Activated naive CD4-positive, alpha-beta T cell treated with anti-CD3 and anti-CD28 coated beads, Interleukin-2, amount 10 ng/mL, durations not matched to agents 7 days and 5 days (primary cell): Measurements from ENCODE around the gene SOD3.

Source experiments
- CTCF ChIA-PET: fragments of 350-600 bp; sonication (Branson Sonifier 250); formaldehyde crosslinking; loops from one replicate; lab custom pipeline; 2021; ENCODE audit warnings: antibody characterized with exemption; lab: Charles Lee
- DNase-seq: peaks from one replicate; pipeline ENCODE4 v3.0.0-alpha.2; 2020
- H3K27ac Mint-ChIP-seq: one replicate; pipeline ENCODE4 v1.8.0; 2021; ENCODE audit warnings: mild to moderate bottlenecking, moderate library complexity, mixed read lengths
- H3K27me3 Mint-ChIP-seq: one replicate; pipeline ENCODE4 v1.8.0; 2021; ENCODE audit warnings: mild to moderate bottlenecking, mixed read lengths
- H3K36me3 Mint-ChIP-seq: one replicate; pipeline ENCODE4 v1.8.0; 2021; ENCODE audit warnings: mixed read lengths
- H3K4me1 Mint-ChIP-seq: one replicate; pipeline ENCODE4 v1.8.0; 2021; ENCODE audit warnings: mixed read lengths
- H3K4me3 Mint-ChIP-seq: one replicate; pipeline ENCODE4 v1.8.0; 2021; ENCODE audit warnings: mild to moderate bottlenecking, moderate library complexity, mixed read lengths
- H3K9me3 Mint-ChIP-seq: one replicate; pipeline ENCODE4 v1.8.0; 2021; ENCODE audit warnings: mixed read lengths

SOD3 gene

DNA sequence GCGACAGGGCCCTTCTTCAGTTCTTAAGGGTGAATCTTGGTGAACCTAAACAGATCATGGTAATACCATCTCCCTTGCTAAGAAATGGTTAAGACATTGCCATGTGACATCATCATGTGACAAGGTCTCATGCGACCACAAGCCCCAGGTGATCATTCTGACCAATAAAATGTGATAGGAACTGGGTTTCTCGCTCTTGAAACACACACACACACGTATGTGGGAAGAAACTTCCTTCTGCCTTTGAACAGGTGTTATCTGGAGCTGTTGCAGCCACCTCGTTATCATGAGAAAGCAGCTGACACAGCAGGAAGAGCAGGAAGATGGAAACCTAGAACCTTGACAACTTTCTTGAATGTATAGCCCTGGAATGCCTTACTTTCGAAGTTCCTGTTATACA lies 10.2 kb downstream of the SOD3 start:
- no peaks in the 10 kb centered on the region for H3K36me3 Mint-ChIP-seq
- no peak overlapping the region for H3K4me3 Mint-ChIP-seq
- no peak for DNase-seq
- H3K9me3 Mint-ChIP-seq = no peaks in the 10 kb centered on the region
- no peaks in the 10 kb centered on the region for H3K4me1 Mint-ChIP-seq
- peaks cover 20% of the 10 kb centered on the region for H3K27me3 Mint-ChIP-seq
- H3K27ac Mint-ChIP-seq = no peak overlapping the region
- CTCF ChIA-PET = no interaction called here

DNA sequence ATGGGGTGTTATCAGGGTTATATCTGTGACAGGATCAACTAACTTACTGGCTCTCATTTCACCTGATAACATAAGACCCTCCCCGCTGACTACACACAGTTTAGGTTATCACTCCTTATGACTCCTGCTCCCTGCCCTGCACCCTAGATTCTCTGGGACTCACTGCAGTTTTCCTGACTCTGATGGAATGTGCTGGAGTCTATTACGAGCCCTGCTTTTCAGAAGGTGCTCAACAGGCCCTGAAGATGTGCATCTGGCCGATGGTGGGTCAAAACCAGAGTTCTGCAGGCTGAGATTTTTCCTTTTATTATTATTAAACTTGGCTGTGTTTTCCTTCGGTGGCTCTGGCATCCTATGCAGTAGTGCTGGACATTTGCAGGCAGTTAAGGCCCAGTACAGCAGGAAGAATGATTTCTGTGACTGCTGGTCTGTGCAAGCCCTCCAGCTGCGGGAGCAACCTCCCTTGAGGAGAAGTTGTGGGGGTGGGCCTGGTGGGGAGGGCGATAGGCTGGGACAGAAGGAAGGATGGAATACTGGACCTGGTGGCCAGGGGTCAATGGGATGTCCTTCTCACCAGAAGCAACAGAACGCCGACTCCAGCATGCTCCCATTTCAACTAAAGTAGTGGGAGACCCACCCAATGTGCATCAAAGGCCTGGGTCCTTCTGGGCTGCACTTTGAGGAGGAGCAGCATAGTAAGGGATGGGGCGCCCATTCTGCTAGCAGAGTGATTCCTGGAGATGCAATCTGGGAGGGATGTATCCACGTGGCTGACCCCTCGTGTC lies 11.0 kb downstream of the SOD3 start:
- Mint-ChIP-seq H3K4me1 (no peaks in the 10 kb centered on the region), H3K9me3 (no peaks in the 10 kb centered on the region), H3K4me3 (no peak overlapping the region), H3K27ac (no peak overlapping the region), H3K27me3 (peaks cover 12% of the 10 kb centered on the region), H3K36me3 (no peaks in the 10 kb centered on the region)
- no peak for DNase-seq
- CTCF ChIA-PET = no interaction called here

DNA sequence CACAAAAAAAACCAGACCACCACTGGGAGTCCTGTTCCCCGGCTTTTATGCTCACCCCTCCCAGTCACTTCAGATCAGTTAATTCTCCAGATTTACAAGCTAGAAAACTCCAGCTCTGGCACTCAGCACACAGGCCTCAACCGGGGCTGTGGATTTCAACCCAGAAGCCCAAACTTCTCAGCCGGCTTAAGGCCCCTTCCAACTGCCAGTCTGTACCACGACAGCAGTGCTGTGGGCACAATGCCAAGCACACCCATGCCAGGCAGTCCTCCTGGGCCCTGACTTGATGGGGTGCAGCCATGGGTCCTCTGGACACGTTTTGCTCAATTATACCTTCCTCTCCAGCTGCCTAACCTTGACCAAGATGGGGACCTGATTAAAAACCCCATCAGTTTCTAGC lies 12.2 kb downstream of the SOD3 start:
- peaks cover 1% of the 10 kb centered on the region for H3K27me3 Mint-ChIP-seq
- H3K4me3 Mint-ChIP-seq = no peak overlapping the region
- H3K4me1 Mint-ChIP-seq = no peaks in the 10 kb centered on the region
- H3K27ac Mint-ChIP-seq = no peak overlapping the region
- no peak for DNase-seq
- no peaks in the 10 kb centered on the region for H3K36me3 Mint-ChIP-seq
- CTCF ChIA-PET = no interaction called here
- H3K9me3 Mint-ChIP-seq = peaks cover 5% of the 10 kb centered on the region

DNA sequence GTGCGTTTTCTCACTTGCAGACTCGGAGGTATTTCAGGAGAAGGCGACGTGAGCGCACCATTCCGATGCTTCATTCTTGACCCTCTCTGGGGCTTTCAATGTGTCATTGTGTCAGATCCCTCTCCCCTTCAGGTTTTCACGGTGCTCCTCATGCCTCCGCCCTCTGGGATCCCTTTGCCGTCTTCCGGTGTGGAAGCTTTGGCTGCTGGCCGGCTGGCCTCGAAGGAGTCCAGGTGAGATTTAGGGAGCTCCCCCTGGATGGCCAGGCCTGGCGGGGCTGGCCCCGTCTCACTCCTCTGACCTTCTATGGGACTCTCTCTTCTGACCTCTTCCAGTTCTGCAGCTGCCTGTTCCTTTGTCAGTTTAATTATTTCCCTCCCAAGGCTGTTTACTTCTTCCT lies 12.9 kb downstream of the SOD3 start:
- H3K27ac Mint-ChIP-seq = no peak overlapping the region
- CTCF ChIA-PET = no interaction called here

DNA sequence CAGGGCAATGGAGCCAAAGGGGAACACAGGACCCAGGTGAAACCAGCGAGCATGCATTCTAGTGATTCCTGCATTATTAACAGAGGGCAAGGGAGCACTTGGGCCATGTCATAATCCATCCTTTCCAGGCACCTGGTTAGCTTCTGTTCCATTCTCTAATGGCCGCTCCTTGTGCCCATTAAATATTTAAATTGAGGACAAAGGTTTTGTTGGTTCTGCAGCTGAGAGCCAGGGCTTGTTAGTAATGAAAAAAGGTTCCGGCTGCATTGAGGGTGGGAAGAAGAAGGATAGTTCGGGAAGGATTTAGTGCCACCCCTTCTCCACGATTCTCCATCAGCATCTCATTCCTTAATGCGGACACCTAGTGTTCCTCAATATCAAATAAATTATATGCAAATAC lies 13.6 kb downstream of the SOD3 start:
- Mint-ChIP-seq H3K27me3 (no peaks in the 10 kb centered on the region), H3K4me1 (no peaks in the 10 kb centered on the region), H3K4me3 (no peak overlapping the region), H3K27ac (no peak overlapping the region), H3K36me3 (no peaks in the 10 kb centered on the region), H3K9me3 (peaks cover 5% of the 10 kb centered on the region)
- CTCF ChIA-PET = no interaction called here
- DNase-seq = no peak

More for the DNA sequence above, 12.9 kb downstream of the SOD3 start:
- H3K4me3 Mint-ChIP-seq = no peak overlapping the region
- H3K4me1 Mint-ChIP-seq = no peaks in the 10 kb centered on the region
- peaks cover 5% of the 10 kb centered on the region for H3K9me3 Mint-ChIP-seq
- no peaks in the 10 kb centered on the region for H3K27me3 Mint-ChIP-seq
- no peaks in the 10 kb centered on the region for H3K36me3 Mint-ChIP-seq
- no peak for DNase-seq

DNA sequence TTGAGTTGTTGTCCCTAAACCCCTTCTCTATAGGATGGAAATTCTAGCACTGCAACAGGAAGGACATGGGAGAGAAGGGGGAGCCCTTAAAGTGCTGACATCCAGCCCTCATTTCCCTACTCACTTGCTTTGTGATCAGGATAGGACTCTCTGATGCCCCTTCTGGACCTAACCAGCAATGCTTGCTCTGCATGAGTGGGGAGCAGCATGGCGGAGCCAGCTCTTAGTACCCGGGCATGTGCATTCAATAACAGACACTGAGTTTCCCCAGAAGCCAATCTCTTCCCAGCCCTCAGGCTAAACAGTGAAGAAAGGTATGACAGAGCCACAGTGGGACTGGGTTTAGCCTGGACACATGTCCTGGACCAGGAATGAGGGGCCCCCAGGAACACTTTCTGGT lies 14.0 kb downstream of the SOD3 start:
- Mint-ChIP-seq H3K4me1 (no peaks in the 10 kb centered on the region), H3K4me3 (no peak overlapping the region), H3K9me3 (peaks cover 5% of the 10 kb centered on the region), H3K27me3 (no peaks in the 10 kb centered on the region), H3K36me3 (no peaks in the 10 kb centered on the region), H3K27ac (no peak overlapping the region)
- CTCF ChIA-PET = no interaction called here
- no peak for DNase-seq

DNA sequence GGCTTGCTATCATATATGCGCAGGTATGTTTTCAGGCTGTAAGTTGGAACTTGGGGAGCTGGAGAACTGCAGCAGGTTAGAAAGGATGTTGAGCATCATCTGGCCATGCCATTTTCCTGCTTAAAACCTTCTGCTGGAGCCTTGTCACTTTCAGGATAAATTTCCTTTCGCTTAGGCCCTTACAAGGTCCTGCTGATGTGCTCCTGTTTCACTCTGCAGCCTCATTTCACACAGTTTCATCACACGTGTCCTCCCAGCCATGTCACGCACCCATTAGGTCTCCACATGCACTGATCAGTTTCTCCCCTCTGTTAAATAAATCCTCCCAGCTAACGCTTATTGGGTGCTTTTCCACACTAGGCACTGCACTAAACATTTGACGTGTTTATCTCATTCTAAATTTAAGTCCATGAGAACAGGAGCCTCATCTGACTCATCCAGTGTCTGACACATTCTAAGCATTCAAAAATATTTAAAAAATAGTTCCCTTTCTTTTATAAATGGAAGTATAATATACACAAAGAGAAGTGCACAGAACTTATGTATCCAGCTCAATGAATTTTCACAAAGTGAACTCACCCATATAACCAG lies 14.5 kb downstream of the SOD3 start:
- Mint-ChIP-seq H3K9me3 (peaks cover 5% of the 10 kb centered on the region), H3K36me3 (no peaks in the 10 kb centered on the region), H3K4me3 (no peak overlapping the region), H3K4me1 (no peaks in the 10 kb centered on the region), H3K27me3 (no peaks in the 10 kb centered on the region), H3K27ac (no peak overlapping the region)
- no peak for DNase-seq
- CTCF ChIA-PET = no interaction called here

DNA sequence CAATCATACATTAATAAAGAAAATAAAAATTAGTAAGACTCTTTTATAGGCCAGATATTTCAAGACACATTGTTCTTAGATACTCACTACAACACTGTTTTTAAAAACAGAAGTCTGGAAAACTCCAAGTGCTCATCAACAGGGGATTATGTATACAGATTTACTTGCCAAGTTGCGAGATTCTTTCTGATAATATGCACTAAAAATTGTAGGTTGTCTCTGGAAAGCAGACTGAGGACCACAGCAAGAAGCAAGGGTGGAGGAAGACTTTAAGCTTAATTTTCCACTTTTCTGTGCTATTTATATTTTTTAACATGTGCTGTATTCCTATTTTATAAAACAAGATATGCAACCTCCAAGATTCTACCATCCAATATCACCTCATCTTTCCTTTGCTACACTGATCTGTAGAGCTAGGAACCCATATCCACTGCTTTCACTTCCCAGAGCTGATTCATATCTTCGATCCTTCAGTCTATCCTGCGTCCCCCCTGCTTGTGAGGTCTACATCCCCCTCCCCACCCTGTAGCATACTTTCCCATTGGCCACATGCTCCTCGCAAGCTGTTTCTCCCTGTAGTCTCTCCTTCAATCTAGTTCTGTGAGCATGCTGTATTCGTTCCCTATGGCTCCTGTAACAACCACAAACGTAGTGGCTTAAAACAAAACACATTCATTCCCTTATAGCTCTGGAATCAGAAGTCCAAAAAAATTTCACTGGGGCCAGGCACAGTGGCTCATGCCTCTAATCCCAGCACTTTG lies 15.7 kb downstream of the SOD3 start:
- no peak overlapping the region for H3K27ac Mint-ChIP-seq
- H3K27me3 Mint-ChIP-seq = no peaks in the 10 kb centered on the region
- peaks cover 5% of the 10 kb centered on the region for H3K9me3 Mint-ChIP-seq
- no peaks in the 10 kb centered on the region for H3K36me3 Mint-ChIP-seq
- CTCF ChIA-PET = no interaction called here
- no peak overlapping the region for H3K4me3 Mint-ChIP-seq
- DNase-seq = no peak
- no peaks in the 10 kb centered on the region for H3K4me1 Mint-ChIP-seq

DNA sequence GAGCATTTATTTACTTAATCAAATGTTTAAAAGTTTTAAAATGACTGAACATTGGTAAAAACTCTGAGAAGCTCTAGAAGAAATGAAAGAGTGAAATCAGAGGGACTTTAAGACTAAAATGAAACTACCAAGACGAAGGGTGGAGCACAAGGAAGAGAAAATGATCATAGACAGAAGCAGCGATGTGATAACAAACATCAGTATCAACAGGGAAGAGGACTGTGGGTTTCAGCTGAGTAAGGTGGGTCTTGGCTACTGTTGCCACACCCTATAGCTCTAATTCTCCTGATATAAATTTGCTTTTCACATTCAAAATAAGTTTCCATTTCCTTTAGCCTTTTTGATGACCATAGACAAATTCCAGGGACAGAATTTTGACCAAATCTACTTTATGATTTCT lies 18.4 kb downstream of the SOD3 start:
- peaks cover 5% of the 10 kb centered on the region for H3K9me3 Mint-ChIP-seq
- no peak overlapping the region for H3K27ac Mint-ChIP-seq
- DNase-seq = no peak
- H3K4me1 Mint-ChIP-seq = no peaks in the 10 kb centered on the region
- H3K36me3 Mint-ChIP-seq = no peaks in the 10 kb centered on the region
- H3K27me3 Mint-ChIP-seq = no peaks in the 10 kb centered on the region
- CTCF ChIA-PET = no interaction called here
- no peak overlapping the region for H3K4me3 Mint-ChIP-seq

DNA sequence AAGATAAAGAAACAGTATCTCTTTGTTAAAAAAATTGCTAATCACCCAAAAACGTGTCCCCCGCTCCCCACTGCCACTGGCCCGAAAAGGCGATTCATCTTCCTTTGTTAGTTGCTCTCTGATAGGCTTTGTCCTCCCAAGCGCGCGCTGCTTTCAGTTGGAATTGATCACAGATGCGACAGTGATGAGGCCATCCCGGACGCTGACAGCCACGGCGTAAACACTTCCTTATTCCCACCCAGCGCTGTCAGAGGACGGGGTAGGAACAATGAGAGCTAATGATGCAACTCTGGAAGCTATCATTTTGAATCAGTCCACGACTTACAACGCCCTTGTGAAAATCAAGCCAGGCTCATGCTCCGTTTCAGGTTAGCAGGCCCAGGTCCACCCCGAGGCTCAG lies 21.4 kb downstream of the SOD3 start:
- Mint-ChIP-seq H3K36me3 (no peaks in the 10 kb centered on the region), H3K27ac (no peak overlapping the region)
- CTCF ChIA-PET = no interaction called here

DNA sequence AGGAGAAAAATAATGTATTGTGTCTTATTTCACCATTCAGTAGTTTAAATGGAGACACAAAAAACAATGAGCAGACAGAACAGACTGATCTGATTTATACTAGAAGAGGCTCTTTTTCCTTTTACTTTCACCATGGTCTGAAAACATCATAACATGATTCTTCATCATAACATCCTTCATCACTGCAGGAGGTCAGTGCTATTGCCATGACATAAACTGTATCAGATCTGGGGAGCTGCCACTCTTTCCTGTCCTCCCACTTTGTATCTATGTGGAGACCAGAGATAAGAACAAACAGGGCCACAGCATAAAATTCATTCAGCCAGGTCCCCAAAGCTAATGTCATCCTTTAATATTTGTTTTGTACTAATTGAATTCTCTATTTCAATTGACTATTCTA lies 25.2 kb downstream of the SOD3 start:
- Mint-ChIP-seq H3K4me1 (no peaks in the 10 kb centered on the region), H3K4me3 (no peak overlapping the region), H3K9me3 (peaks cover 2% of the 10 kb centered on the region), H3K27ac (no peak overlapping the region), H3K36me3 (no peaks in the 10 kb centered on the region), H3K27me3 (no peaks in the 10 kb centered on the region)
- DNase-seq = no peak
- CTCF ChIA-PET = no interaction called here

More for the DNA sequence above, 21.4 kb downstream of the SOD3 start:
- DNase-seq = no peak
- H3K27me3 Mint-ChIP-seq = no peaks in the 10 kb centered on the region
- H3K4me1 Mint-ChIP-seq = no peaks in the 10 kb centered on the region
- H3K4me3 Mint-ChIP-seq = no peak overlapping the region
- H3K9me3 Mint-ChIP-seq = peaks cover 5% of the 10 kb centered on the region

DNA sequence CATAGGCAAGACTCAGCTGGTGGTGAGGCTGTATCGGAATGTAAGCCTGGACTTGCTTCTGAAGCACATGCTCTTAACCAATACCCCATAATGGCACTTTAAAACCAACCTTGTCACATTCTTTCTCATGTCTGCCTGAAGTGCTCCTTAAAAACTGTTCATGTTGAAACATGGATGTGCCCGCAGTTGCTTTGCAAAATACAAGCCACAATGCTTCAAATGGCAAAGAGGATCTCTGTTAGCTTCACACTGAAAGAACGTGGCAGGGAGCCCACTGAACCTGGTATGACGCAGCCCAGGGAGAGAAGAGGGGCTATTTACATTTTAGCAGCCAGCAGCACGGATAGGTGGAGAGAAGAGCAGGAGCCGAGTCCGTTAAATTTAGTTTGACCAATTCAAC lies 29.3 kb downstream of the SOD3 start:
- Mint-ChIP-seq H3K27me3 (no peaks in the 10 kb centered on the region), H3K4me3 (no peak overlapping the region), H3K4me1 (no peaks in the 10 kb centered on the region), H3K36me3 (no peaks in the 10 kb centered on the region), H3K27ac (no peak overlapping the region), H3K9me3 (peaks cover 2% of the 10 kb centered on the region)
- DNase-seq = no peak
- CTCF ChIA-PET = no interaction called here

DNA sequence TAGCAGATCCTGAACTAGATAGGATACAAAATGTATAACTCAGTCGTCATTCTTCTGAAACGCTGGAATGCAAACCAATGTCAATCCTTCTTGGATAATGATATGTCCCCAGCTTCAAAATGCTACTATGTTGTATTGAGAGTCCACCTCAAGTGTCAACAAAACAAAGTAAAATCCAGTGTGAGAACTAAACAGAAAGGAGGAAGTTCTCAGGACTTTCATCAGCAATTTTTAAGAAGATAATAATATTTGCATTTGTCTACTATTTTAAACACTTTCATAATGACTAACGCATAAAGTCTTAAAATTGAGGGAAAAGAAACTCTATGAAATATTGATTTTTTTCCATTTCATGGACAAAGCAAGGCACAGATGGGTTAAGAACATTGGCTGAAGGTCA lies 36.3 kb downstream of the SOD3 start:
- H3K36me3 Mint-ChIP-seq = no peaks in the 10 kb centered on the region
- no peaks in the 10 kb centered on the region for H3K9me3 Mint-ChIP-seq
- H3K27me3 Mint-ChIP-seq = peaks cover 4% of the 10 kb centered on the region
- H3K4me3 Mint-ChIP-seq = no peak overlapping the region
- DNase-seq = no peak
- no peaks in the 10 kb centered on the region for H3K4me1 Mint-ChIP-seq
- no peak overlapping the region for H3K27ac Mint-ChIP-seq
- CTCF ChIA-PET = no interaction called here

DNA sequence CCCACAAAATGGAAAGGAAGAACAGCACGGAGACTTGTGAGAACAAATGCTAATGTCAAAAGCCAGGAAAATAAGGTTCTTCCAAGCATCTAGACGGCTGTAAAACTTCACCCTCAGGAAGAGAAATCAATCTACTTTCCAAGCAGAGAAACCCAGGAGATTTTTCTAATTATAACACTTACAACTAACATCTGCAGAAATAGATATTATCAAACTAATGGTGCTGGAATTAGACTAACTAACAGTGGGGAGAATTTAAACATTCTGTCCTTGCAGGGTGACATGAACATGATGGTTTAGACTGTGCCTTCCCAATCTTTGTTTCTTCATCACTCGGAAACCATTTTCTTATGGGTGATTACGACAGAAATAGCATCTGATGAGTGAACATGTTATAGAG lies 40.3 kb downstream of the SOD3 start:
- CTCF ChIA-PET = no interaction called here
- no peaks in the 10 kb centered on the region for H3K36me3 Mint-ChIP-seq

More for the DNA sequence above, 40.3 kb downstream of the SOD3 start:
- DNase-seq = no peak
- Mint-ChIP-seq H3K9me3 (no peaks in the 10 kb centered on the region), H3K27ac (no peak overlapping the region), H3K27me3 (no peaks in the 10 kb centered on the region), H3K4me3 (no peak overlapping the region), H3K4me1 (no peaks in the 10 kb centered on the region)
